ENCODE data around the gene IGF2R. TPM values are rescaled to one million over a fixed set of nuclear protein-coding genes. Genes with fewer than 3 reads are reported as not detected.

IGF2R gene
- total RNA-seq, 1 experiment from 2014 or later: 127 TPM

DNA sequence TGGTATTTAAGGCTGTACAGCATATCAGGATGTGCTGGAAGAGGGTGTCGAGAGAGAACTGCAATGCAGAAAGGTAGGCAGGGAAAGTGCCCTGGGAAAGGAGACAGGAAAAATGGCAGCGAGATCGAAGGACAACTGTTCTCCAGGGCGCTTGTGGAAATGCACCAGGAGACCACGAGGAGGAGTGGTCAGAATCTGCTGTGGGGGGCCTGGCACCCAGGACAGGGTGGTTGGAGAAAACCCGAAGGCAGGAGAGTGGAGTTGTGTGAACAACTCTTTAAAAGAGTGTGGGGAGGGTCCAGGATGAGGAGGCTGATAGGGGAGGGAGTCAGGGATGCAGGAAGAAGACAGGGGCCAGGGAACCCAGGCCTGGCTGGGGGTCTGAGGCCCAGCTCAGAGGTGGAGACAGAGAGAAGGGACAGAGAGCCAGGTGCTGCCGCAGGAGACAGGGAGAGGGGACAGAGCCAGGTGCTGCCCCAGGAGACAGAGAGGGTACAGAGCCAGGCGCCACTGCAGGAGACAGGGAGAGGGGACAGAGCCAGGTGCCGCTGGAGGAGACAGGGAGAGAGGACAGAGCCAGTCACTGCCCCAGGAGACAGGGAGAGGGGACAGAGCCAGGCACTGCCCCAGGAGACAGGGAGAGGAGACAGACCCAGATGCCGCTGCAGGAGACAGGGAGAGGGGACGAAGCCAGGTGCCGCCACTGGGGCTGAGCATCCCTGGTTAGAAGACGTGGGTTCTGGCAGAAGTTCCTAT is 162.0 kb downstream of the IGF2R start:
- no peak overlapping the region for H3K4me3 Mint-ChIP-seq (ENCODE audit: low read depth, unreplicated experiment)
- CTCF ChIA-PET: no interaction called here
- TF ChIP-seq, protein P1, sequence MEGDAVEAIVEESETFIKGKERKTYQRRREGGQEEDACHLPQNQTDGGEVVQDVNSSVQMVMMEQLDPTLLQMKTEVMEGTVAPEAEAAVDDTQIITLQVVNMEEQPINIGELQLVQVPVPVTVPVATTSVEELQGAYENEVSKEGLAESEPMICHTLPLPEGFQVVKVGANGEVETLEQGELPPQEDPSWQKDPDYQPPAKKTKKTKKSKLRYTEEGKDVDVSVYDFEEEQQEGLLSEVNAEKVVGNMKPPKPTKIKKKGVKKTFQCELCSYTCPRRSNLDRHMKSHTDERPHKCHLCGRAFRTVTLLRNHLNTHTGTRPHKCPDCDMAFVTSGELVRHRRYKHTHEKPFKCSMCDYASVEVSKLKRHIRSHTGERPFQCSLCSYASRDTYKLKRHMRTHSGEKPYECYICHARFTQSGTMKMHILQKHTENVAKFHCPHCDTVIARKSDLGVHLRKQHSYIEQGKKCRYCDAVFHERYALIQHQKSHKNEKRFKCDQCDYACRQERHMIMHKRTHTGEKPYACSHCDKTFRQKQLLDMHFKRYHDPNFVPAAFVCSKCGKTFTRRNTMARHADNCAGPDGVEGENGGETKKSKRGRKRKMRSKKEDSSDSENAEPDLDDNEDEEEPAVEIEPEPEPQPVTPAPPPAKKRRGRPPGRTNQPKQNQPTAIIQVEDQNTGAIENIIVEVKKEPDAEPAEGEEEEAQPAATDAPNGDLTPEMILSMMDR (IDR thresholded peaks at IDR 0.05; ENCODE audit: unreplicated experiment): no peak
- no TSS peak for BruUV-seq (replicated peaks)
- H3K9me3 Mint-ChIP-seq (ENCODE audit: low read depth, unreplicated experiment): no peaks in the 10 kb centered on the region
- H3K27me3 Mint-ChIP-seq (ENCODE audit: unreplicated experiment): no peaks in the 10 kb centered on the region
- no peaks in the 10 kb centered on the region for H3K4me1 Mint-ChIP-seq (ENCODE audit: low read depth, unreplicated experiment)
- no peak overlapping the region for H3K27ac Mint-ChIP-seq (ENCODE audit: unreplicated experiment)
- intact Hi-C loops (cut with micrococcal nuclease; ENCODE audit: unreplicated experiment): no loop called here
- no peak for DNase-seq
- peaks cover 6% of the 10 kb centered on the region for H3K36me3 Mint-ChIP-seq (ENCODE audit: insufficient read depth, unreplicated experiment)

DNA sequence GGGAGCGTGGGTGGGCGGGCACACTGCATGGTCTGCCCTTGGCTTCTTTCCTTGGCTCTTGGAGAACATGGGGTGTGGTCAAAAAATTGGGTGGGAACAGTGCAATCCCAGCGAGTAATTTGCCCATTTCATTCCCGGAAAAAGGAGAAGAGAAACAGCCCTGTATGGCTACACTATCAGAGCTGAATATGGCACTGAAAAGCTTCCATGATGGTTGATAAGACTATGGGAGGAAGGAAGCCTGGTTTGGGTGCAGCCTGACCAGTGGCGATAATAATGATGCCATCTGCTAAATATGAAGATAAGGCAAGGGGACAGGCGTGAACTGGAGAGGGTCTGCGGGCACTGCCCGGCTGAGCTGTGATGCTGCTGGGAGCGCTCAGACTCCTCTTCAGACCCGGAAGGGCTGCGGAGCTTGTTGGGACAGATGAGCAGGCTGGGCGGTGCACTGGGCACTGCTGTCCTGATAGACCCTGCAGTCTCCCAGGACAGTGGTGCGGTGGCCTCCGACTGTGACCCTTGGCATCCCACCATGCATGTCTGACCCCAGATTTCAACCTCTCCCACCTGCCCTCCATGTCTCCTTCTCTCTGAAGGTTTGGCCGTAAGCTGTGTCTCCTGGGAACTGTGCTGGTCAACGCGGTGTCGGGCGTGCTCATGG is 162.9 kb downstream of the IGF2R start:
- Mint-ChIP-seq H3K36me3 (ENCODE audit: insufficient read depth, unreplicated experiment) (peaks cover 6% of the 10 kb centered on the region), H3K27ac (ENCODE audit: unreplicated experiment) (no peak overlapping the region), H3K4me1 (ENCODE audit: low read depth, unreplicated experiment) (no peaks in the 10 kb centered on the region), H3K9me3 (ENCODE audit: low read depth, unreplicated experiment) (no peaks in the 10 kb centered on the region), H3K4me3 (ENCODE audit: low read depth, unreplicated experiment) (no peak overlapping the region), H3K27me3 (ENCODE audit: unreplicated experiment) (no peaks in the 10 kb centered on the region)
- TF ChIP-seq, protein P1 (IDR thresholded peaks at IDR 0.05; ENCODE audit: unreplicated experiment): no peak
- DNase-seq: no peak
- intact Hi-C loops (cut with micrococcal nuclease; ENCODE audit: unreplicated experiment): no loop called here
- BruUV-seq (replicated peaks): no TSS peak
- CTCF ChIA-PET: no interaction called here

DNA sequence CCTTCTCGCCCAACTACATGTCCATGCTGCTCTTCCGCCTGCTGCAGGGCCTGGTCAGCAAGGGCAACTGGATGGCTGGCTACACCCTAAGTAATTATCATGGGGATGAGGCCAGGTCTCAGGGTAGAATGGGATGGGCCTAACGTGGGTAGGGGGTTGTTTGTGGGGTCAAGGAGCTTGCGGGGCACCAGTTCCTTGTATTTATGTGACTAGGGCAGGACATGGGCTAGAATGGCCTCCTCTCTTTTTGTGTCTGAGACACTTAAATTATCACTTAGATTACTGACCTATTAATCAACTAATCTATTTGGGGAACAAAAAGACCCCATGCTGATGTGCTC is 163.4 kb downstream of the IGF2R start:
- Mint-ChIP-seq H3K4me1 (ENCODE audit: low read depth, unreplicated experiment) (no peaks in the 10 kb centered on the region), H3K9me3 (ENCODE audit: low read depth, unreplicated experiment) (no peaks in the 10 kb centered on the region), H3K27ac (ENCODE audit: unreplicated experiment) (no peak overlapping the region), H3K36me3 (ENCODE audit: insufficient read depth, unreplicated experiment) (peaks cover 6% of the 10 kb centered on the region), H3K27me3 (ENCODE audit: unreplicated experiment) (no peaks in the 10 kb centered on the region), H3K4me3 (ENCODE audit: low read depth, unreplicated experiment) (no peak overlapping the region)
- DNase-seq: no peak
- TF ChIP-seq, protein P1 (IDR thresholded peaks at IDR 0.05; ENCODE audit: unreplicated experiment): no peak
- intact Hi-C loops (cut with micrococcal nuclease; ENCODE audit: unreplicated experiment): no loop called here
- BruUV-seq (replicated peaks): no TSS peak
- CTCF ChIA-PET: no interaction called here

GRCh38 chr6:160132776-160133338 is 164.0 kb downstream of the IGF2R start:
- intact Hi-C loops (cut with micrococcal nuclease; ENCODE audit: unreplicated experiment): no loop called here
- H3K27ac Mint-ChIP-seq (ENCODE audit: unreplicated experiment): no peak overlapping the region

More at GRCh38 chr6:160132776-160133338, 164.0 kb downstream of the IGF2R start:
- Mint-ChIP-seq H3K27me3 (ENCODE audit: unreplicated experiment) (no peaks in the 10 kb centered on the region), H3K4me3 (ENCODE audit: low read depth, unreplicated experiment) (no peak overlapping the region), H3K9me3 (ENCODE audit: low read depth, unreplicated experiment) (no peaks in the 10 kb centered on the region), H3K4me1 (ENCODE audit: low read depth, unreplicated experiment) (peaks cover 3% of the 10 kb centered on the region), H3K36me3 (ENCODE audit: insufficient read depth, unreplicated experiment) (peaks cover 6% of the 10 kb centered on the region)
- DNase-seq: no peak
- TF ChIP-seq, protein P1 (IDR thresholded peaks at IDR 0.05; ENCODE audit: unreplicated experiment): no peak
- no TSS peak for BruUV-seq (replicated peaks)
- CTCF ChIA-PET: no interaction called here

Measured in Calu3 (cell line).